CD14-positive monocyte (primary cell): ENCODE results near the gene HECTD1. TPM values are rescaled to one million over a fixed set of nuclear protein-coding genes. Genes with fewer than 3 reads are reported as not detected.

ENCODE experiments used
- DNase-seq, 3 donors: peaks; one replicate each; pipeline ENCODE4 v3.0.0-alpha.2; 2011 to 2022
- H2AFZ ChIP-seq: 2 replicates; pipeline ENCODE4 v1.6.0; 2012; ENCODE audit warnings: mild to moderate bottlenecking, low read depth, low read length, inconsistent platforms; ENCODE audit not compliant: insufficient read depth, poor library complexity, severe bottlenecking
- H3K27ac ChIP-seq, 2 donors: 1 replicate in 1 of 2; 2 replicates in 1 of 2; pipeline ENCODE4 v1.5.1; 2012 to 2013; ENCODE audit warnings: low read length in 2 of 2, control low read depth in 1 of 2, inconsistent platforms in 1 of 2, low read depth in 1 of 2, mild to moderate bottlenecking in 1 of 2
- H3K27me3 ChIP-seq, 2 donors: one replicate each; pipeline versions ENCODE4 v1.6.0 to v1.6.1; 2011 to 2013; ENCODE audit warnings: low read length in 2 of 2; ENCODE audit not compliant: control insufficient read depth in 2 of 2, insufficient read depth in 2 of 2
- H3K36me3 ChIP-seq, 2 donors: replicated peaks in 1 of 2; 1 replicate in 1 of 2; 2 replicates in 1 of 2; pipeline versions ENCODE4 v1.5.1 to v1.6.1; 2012 to 2013; ENCODE audit warnings: low read length in 2 of 2, control low read depth in 1 of 2, inconsistent platforms in 1 of 2, mild to moderate bottlenecking in 1 of 2; ENCODE audit not compliant: insufficient read depth in 2 of 2, control insufficient read depth in 1 of 2
- H3K4me1 ChIP-seq, 2 donors: 1 replicate in 1 of 2; 2 replicates in 1 of 2; pipeline versions ENCODE4 v1.5.1 to v1.6.1; 2012 to 2013; ENCODE audit warnings: low read length in 2 of 2, control low read depth in 1 of 2, inconsistent platforms in 1 of 2, mild to moderate bottlenecking in 1 of 2, moderate library complexity in 1 of 2; ENCODE audit not compliant: insufficient read depth in 2 of 2, control insufficient read depth in 1 of 2
- H3K4me2 ChIP-seq: replicated peaks from 2 replicates; pipeline ENCODE3; 2012; ENCODE audit warnings: low read length, moderate library complexity, mild to moderate bottlenecking; ENCODE audit not compliant: poor library complexity, severe bottlenecking; ENCODE audit errors: extremely low read depth
- H3K4me3 ChIP-seq, 3 experiments: fragments of 200-600 bp in 1 of 3; sonication (generic) in 1 of 3; replicated peaks in 1 of 3; 1 replicate in 2 of 3; 2 replicates in 1 of 3; pipeline ENCODE4 v1.5.1; 2011 to 2013; ENCODE audit warnings: low read length in 3 of 3, mild to moderate bottlenecking in 3 of 3, control low read depth in 2 of 3, low read depth in 2 of 3, inconsistent platforms in 1 of 3, moderate library complexity in 1 of 3
- H3K79me2 ChIP-seq: 2 replicates; pipeline ENCODE4 v1.6.0; 2012; ENCODE audit warnings: mild to moderate bottlenecking, control low read depth, inconsistent platforms, low read length, moderate library complexity; ENCODE audit not compliant: insufficient read depth
- H3K9ac ChIP-seq: 2 replicates; pipeline ENCODE4 v1.6.0; 2017; ENCODE audit warnings: low read length, mild to moderate bottlenecking; ENCODE audit not compliant: insufficient read depth, poor library complexity, severe bottlenecking
- H3K9me3 ChIP-seq, 2 donors: replicated peaks in 1 of 2; 1 replicate in 1 of 2; 2 replicates in 1 of 2; pipeline versions ENCODE4 v1.5.1 to v1.6.1; 2012 to 2013; ENCODE audit warnings: low read length in 2 of 2, control low read depth in 1 of 2; ENCODE audit not compliant: control insufficient read depth in 1 of 2, insufficient read depth in 1 of 2
- H4K20me1 ChIP-seq: 2 replicates; pipeline ENCODE4 v1.6.0; 2012; ENCODE audit warnings: mild to moderate bottlenecking, low read length, control low read depth, moderate library complexity; ENCODE audit not compliant: insufficient read depth
- H3K27ac Mint-ChIP-seq, 7 donors: one replicate each; pipeline ENCODE4 v1.8.0; 2020; ENCODE audit warnings: mild to moderate bottlenecking in 7 of 7, mixed read lengths in 7 of 7, moderate library complexity in 6 of 7, inconsistent platforms in 2 of 7
- H3K27me3 Mint-ChIP-seq, 3 donors: one replicate each; pipeline ENCODE4 v1.8.0; 2021 to 2022; ENCODE audit warnings: low read depth in 3 of 3, mild to moderate bottlenecking in 3 of 3, mixed read lengths in 3 of 3, moderate library complexity in 3 of 3, inconsistent platforms in 1 of 3
- H3K36me3 Mint-ChIP-seq, 2 donors: one replicate each; pipeline ENCODE4 v1.8.0; 2020; ENCODE audit warnings: mixed read lengths in 2 of 2, inconsistent platforms in 1 of 2, mild to moderate bottlenecking in 1 of 2
- H3K4me1 Mint-ChIP-seq: one replicate; pipeline ENCODE4 v1.8.0; 2020; ENCODE audit warnings: mild to moderate bottlenecking, mixed read lengths
- H3K4me3 Mint-ChIP-seq, 2 donors: one replicate each; pipeline ENCODE4 v1.8.0; 2020; ENCODE audit warnings: mild to moderate bottlenecking in 2 of 2, mixed read lengths in 2 of 2, moderate library complexity in 1 of 2
- H3K9me3 Mint-ChIP-seq, 7 donors: one replicate each; pipeline ENCODE4 v1.8.0; 2020 to 2022; ENCODE audit warnings: mixed read lengths in 7 of 7, mild to moderate bottlenecking in 6 of 7, moderate library complexity in 6 of 7, inconsistent platforms in 2 of 7
- CTCF ChIP-seq: fragments of 200-600 bp; IDR thresholded peaks from one replicate; pipeline ENCODE4 v1.8.0; 2022; ENCODE audit warnings: antibody characterized with exemption, mild to moderate bottlenecking
- WGBS: methylation state at CpG from one replicate; pipeline ENCODE4 v1.1.5; 2013; ENCODE audit warnings: missing lambda C conversion rate; ENCODE audit not compliant: insufficient coverage; 5-methylcytosine and 5-hydroxymethylcytosine counted together
- intact Hi-C, 2 donors: fragments of 100-400 bp; cut with micrococcal nuclease; formaldehyde crosslinking; loops; one replicate each; pipeline versions ENCODE4 v1.15.0 to v1.15.1; 2023
- polyA plus RNA-seq, 3 donors: library from polyadenylated mRNA; depleted of rRNA in 1 of 3; unstranded in 2 of 3; stranded (reverse) in 1 of 3; fragments of 300-500 nt in 2 of 3; fragments of >200 nt in 1 of 3; fragmentation: Illumina TruSeq in 2 of 3; gene quantifications; 1 replicate in 2 of 3; 2 replicates in 1 of 3; pipeline ENCODE4 v1.2.3, GENCODE V29; 2012 to 2021

HECTD1 gene
- polyA plus RNA-seq, 3 donors = 12.7 to 55.9 (median 21.5) TPM

GRCh38 chr14:31219169-31219568, 11.6 kb upstream of the HECTD1 start:
- no peaks in the 10 kb centered on the region for H4K20me1 ChIP-seq
- H3K27ac ChIP-seq = no peak overlapping the region
- H3K4me3 ChIP-seq = no peak overlapping the region
- H3K36me3 ChIP-seq = no peaks in the 10 kb centered on the region
- Mint-ChIP-seq H3K4me3 (no peak overlapping the region), H3K27me3 (peaks cover 0 to 3% (median 0%) of the 10 kb centered on the region in 3 donors), H3K9me3 (no peaks in the 10 kb centered on the region), H3K27ac (no peak overlapping the region), H3K36me3 (no peaks in the 10 kb centered on the region), H3K4me1 (peaks cover 3% of the 10 kb centered on the region)
- intact Hi-C loops = no loop called here
- H3K9me3 ChIP-seq = no peaks in the 10 kb centered on the region
- H3K79me2 ChIP-seq = no peaks in the 10 kb centered on the region
- no peak for DNase-seq
- H3K27me3 ChIP-seq = no peaks in the 10 kb centered on the region
- WGBS = no CpG with 5 or more reads among the region's 3 CpGs
- H3K4me2 ChIP-seq = no peak overlapping the region
- no peak overlapping the region for H2AFZ ChIP-seq
- no peak for TF ChIP-seq CTCF
- H3K4me1 ChIP-seq = no peaks in the 10 kb centered on the region
- H3K9ac ChIP-seq = no peak overlapping the region

- Mint-ChIP-seq H3K27me3 (peaks cover 0 to 1% (median 0%) of the 10 kb centered on the region in 3 donors), H3K36me3 (no peaks in the 10 kb centered on the region), H3K9me3 (no peaks in the 10 kb centered on the region), H3K27ac (no peak overlapping the region), H3K4me1 (peaks cover 3% of the 10 kb centered on the region), H3K4me3 (no peak overlapping the region)
- Histone ChIP-seq H3K4me3 (no peak overlapping the region), H3K4me1 (no peaks in the 10 kb centered on the region), H2AFZ (no peak overlapping the region), H3K9ac (no peak overlapping the region), H3K27ac (no peak overlapping the region), H3K4me2 (no peak overlapping the region), H3K79me2 (no peaks in the 10 kb centered on the region), H3K27me3 (no peaks in the 10 kb centered on the region), H3K36me3 (no peaks in the 10 kb centered on the region), H4K20me1 (no peaks in the 10 kb centered on the region), H3K9me3 (no peaks in the 10 kb centered on the region)
- no peak for TF ChIP-seq CTCF
- intact Hi-C loops = no loop called here
- WGBS = 100% methylated on average over 6 of the region's 9 CpGs
- no peak for DNase-seq
Measured at GRCh38 chr14:31216359-31216758, 8.8 kb upstream of the HECTD1 start.
